GM13977 (cell line): ENCODE results near the gene AUTS2.

Source experiments
- DNase-seq: peaks from one replicate; pipeline ENCODE4 v3.0.0; 2012; ENCODE audit warnings: low spot score
- in situ Hi-C: fragments of 300-500 bp; cut with MboI; formaldehyde crosslinking; loops from one replicate; pipeline ENCODE4 v1.12.0; 2022; ENCODE audit warnings: low sequenced_read_pairs, low pct_unique_long_range_greater_than_20kb, mixed read lengths, inconsistent platforms; ENCODE audit not compliant: unreplicated experiment
- TF ChIP-seq, protein P1 (sequence below): IDR thresholded peaks from 2 replicates; pipeline ENCODE4 v1.5.1; 2012; ENCODE audit warnings: mild to moderate bottlenecking, control low read depth; ENCODE audit not compliant: insufficient read depth; ENCODE audit errors: extremely low read depth, missing control alignments

Gene AUTS2

GRCh38 chr7:69732203-69732602, 133.9 kb downstream of the AUTS2 start:
- in situ Hi-C loops: no loop called here
- no peak for DNase-seq
- TF ChIP-seq, protein P1, sequence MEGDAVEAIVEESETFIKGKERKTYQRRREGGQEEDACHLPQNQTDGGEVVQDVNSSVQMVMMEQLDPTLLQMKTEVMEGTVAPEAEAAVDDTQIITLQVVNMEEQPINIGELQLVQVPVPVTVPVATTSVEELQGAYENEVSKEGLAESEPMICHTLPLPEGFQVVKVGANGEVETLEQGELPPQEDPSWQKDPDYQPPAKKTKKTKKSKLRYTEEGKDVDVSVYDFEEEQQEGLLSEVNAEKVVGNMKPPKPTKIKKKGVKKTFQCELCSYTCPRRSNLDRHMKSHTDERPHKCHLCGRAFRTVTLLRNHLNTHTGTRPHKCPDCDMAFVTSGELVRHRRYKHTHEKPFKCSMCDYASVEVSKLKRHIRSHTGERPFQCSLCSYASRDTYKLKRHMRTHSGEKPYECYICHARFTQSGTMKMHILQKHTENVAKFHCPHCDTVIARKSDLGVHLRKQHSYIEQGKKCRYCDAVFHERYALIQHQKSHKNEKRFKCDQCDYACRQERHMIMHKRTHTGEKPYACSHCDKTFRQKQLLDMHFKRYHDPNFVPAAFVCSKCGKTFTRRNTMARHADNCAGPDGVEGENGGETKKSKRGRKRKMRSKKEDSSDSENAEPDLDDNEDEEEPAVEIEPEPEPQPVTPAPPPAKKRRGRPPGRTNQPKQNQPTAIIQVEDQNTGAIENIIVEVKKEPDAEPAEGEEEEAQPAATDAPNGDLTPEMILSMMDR: no peak

DNA sequence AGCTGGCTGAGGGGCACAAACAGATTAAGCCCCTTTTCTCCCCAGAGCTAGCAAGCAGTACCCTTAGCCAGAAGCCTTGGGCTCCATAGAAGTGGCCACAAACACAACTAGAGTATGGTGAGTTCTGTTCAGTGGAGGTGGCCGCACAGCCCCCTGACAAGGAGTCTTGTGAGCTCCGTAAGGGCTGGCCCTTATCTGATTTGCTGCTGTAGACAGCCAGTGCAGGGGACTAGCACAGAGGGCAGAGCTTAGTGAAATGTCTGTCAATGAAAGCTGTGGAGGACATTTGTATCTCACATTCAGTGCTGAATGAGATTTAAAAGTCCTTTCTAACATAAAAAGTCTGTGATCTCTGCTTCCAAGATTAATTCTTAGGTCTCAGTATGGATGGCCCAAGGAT, 137.3 kb downstream of the AUTS2 start:
- DNase-seq: no peak
- in situ Hi-C loops: no loop called here
- TF ChIP-seq, protein P1: no peak

GRCh38 chr7:69736126-69736810, 138.0 kb downstream of the AUTS2 start:
- DNase-seq: no peak
- TF ChIP-seq, protein P1: no peak
- in situ Hi-C loops: no loop called here

GRCh38 chr7:69738396-69738951, 140.2 kb downstream of the AUTS2 start:
- TF ChIP-seq, protein P1: no peak
- in situ Hi-C loops: no loop called here
- peak; percentile 17 for DNase-seq

DNA sequence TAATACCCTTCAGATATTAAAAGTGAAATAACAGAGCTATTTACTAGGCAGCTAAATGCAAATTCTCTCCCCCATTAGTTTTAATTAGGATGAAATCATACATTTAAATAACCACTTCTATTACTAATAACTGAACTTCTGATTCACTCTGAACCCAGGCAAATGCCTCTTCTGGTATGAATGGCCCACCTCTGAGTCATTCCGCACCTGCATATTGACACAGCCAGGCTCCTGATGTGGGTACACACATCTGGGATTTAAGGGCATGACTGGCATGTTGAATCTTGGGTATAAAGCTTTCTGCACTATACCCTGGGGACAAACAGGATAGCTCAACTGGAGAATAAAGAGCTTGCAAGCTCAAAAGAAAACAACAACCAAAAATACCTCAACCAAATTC, 140.9 kb downstream of the AUTS2 start:
- peak; percentile 35 for DNase-seq
- TF ChIP-seq, protein P1: no peak
- in situ Hi-C loops: no loop called here

DNA sequence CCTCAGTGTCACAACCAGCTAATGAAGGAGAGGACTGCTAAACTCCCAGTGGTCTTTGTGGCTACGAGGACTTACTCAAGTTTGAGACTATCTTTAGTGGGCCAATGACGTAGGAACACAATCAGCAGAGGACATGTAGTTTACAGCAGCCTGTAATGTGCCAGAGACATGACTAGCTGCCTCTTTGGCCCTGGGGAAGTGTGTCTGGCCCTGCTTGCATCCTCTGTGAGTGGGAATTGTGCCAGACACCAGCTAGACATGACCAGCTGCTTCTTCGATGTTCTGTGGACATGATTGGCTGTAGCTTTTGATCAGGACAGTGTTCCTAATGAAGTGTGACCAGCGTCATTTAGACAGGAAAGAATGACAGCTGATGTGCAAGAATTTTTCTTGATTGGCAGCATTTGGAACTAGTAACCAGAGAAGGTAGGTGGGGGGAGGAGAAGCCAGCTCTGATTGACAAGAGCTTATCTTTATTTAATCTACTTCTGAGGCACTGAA, 141.7 kb downstream of the AUTS2 start:
- in situ Hi-C loops: no loop called here
- peak; percentile 25 for DNase-seq
- TF ChIP-seq, protein P1: no peak
